HG03066 (cell line): ENCODE results near the gene MRPL36.

Source experiments
- ATAC-seq: cut with Tn5 transposase; IDR thresholded peaks from one replicate; pipeline ENCODE4 v1.9.1; 2021; ENCODE audit warnings: low read depth; ENCODE audit not compliant: unreplicated experiment

The MRPL36 gene

DNA sequence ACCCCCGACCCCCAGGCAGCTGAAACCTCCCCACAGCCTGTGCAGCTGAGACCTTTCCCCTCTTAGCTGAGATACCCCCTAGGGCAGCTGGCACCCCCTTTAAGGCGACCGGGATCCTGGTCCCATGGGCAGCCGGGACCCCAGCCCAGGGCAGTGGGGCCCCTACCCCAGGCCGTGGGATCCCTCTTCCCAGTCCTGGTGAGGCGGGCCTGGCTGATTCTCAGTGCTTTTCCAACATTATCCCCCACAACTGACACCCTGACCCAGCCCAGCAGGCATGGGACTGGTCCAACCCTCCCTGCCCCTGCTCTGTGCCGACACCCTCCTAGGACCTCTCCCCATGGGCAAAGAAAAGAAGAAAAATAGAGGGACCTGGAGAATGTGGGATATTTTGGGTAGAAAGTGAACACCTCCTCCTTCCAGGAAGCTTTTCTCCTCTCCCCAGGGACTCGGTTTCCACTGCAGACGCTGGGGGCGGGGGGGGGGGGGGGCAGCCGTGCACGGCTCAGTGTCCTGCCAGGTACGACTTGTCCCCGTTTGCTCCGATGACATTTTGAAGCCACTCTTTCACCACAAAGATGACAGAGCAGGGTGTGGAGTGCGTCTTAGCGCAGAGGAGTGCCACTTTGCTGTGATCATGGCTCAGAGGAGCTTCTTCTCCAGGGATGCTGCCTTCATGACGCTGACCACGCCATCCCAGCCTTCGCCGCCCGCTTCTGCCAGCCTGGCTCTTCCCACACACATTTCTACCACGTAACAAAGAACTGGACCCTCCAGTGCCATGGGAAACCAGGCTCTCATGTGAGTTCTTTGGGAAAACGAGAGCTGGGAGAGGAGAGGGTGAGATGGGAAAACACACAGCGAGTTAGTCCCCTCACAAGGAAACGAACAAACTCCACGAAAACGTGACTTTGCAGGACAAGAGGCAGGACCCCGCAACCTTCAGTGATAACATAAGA, 47.5 kb downstream of the MRPL36 start:
- no peak for ATAC-seq

DNA sequence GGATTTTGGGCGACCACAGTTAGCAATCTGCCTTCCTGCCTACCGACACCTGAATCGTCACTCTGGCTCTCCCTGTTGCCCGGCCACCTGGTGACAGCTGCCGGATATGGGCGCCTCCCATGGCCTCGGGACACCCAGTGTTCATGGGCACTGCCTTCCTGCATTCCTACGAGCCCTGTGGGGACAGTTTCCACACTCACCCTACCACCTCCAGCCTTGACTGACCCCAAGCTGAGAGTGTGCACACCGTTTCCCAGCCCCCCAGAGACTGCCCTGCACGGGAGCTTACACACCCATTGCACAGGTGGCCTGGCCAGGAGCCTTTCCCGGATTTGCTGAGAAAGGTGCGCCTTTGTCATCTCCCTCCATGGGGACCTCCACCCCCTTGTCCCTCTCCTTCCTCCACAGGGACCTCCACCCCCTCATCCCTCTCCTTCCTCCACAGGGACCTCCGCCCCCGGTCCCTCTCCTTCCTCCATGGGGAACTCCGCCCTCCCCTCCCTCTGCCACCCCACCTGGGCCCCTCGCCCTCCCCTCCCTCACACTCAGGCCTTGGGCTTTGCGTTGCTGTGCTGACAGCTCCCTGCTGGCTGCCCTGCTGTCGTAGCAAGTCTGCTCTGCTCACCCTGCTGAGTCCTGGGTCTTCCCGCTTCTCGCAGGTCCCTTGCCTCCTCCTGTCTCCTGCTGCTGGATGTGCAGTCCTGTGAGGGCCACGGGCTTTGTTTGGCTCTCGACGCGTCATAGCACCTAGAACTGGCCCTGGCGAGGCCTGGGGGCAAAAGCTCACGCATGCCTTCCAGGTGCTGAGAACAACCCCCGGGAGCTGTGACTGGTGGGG, 48.4 kb downstream of the MRPL36 start:
- ATAC-seq, result no peak

DNA sequence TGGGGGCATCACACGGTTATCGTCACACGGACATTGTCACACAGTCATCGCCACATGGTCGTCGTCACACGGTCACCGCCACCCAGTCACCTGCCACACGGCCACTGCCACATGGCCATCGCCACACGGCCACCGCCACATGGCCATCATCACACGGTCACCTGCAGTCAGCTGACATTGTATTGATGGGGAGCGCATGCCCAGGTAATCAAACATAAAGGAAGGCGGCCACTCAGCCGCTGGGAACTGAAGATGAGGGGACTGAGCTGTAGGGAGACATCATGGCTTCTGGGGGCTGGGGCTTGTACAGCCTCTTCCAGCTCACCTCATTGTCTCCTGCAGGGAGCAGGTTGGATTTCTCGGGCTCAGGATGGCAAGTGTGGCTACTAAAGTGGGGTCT, 49.2 kb downstream of the MRPL36 start:
- no peak for ATAC-seq

DNA sequence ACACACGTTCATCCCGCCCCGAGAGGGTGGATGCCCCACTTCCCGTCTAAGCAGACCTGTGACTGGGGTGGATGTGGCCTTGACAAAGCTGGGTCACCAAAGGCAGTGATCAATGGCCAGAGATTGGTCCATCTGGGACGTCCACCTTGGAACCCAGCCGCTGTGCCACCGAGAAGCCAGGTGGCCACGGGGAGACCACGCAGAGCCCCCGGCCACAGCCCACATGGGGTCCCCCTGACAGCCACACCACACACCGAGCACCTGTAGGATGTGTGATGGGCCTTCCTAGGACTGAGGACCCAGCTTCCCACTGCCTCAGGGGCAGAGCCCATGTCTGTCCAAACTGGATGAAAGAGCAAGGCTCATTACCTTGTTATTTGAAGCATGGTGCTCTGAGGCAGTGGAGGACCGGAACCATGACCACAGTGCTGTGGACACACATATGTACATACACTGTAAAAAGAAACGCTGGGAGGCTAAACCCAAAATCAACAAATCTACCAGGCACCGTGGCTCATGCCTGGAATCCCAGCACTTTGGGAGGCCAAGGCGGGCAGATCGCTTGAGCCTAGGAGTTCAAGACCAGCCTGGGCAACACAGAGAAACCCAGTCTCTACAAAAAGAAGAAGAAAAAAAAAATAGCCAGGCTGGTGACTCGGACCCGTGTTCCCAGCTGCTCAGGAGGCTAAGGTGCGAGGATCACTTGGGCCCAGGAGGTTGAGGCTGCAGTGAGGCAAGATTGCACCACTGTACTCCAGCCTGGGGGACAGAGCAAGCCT, 50.1 kb downstream of the MRPL36 start:
- no peak for ATAC-seq

DNA sequence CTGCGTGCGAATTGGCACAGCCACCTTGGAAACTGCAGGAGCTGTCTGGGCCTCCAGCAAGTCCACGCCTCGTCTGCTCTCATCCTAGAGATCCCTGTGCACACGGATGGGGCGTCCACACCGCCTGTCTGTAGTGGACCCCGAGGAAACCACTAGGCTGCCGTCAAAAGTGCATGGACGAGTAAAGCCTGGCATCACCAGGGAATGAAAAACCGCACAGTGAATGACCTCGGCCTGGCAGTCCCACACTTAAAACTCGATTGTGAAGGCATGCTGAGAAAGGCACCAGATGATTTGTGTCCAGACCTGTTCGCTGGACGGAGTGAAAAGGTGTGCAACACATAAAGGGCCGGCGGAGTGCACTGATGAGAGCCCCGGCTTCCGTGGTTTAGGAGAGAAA, 50.8 kb downstream of the MRPL36 start:
- no peak for ATAC-seq
